RWPE1 (cell line): ENCODE results near the gene UQCC3.

ENCODE experiments used
- CTCF ChIA-PET: fragments of 350-600 bp; sonication (Branson Sonifier 250); formaldehyde crosslinking; extraction: SDS; loops from one replicate; lab custom pipeline; 2021; lab: Yijun Ruan, JAX
- POLR2A ChIA-PET: fragments of 400-600 bp; formaldehyde crosslinking; extraction: SDS; loops from one replicate; lab custom pipeline; 2020; ENCODE audit warnings: antibody characterized with exemption; ENCODE audit not compliant: low non-redundant PET; lab: Yijun Ruan, JAX
- DNase-seq: peaks from one replicate; pipeline ENCODE4 v3.0.0; 2012; ENCODE audit warnings: low spot score
- H3K27ac ChIP-seq: fragments of 450-650 bp; 2 replicates; pipeline ENCODE4 v1.5.1; 2017
- CTCF ChIP-seq: fragments of 450-650 bp; conservative IDR thresholded peaks from 2 replicates; pipeline ENCODE4 v1.5.1; 2017; ENCODE audit warnings: low read depth, mild to moderate bottlenecking

UQCC3 gene

DNA sequence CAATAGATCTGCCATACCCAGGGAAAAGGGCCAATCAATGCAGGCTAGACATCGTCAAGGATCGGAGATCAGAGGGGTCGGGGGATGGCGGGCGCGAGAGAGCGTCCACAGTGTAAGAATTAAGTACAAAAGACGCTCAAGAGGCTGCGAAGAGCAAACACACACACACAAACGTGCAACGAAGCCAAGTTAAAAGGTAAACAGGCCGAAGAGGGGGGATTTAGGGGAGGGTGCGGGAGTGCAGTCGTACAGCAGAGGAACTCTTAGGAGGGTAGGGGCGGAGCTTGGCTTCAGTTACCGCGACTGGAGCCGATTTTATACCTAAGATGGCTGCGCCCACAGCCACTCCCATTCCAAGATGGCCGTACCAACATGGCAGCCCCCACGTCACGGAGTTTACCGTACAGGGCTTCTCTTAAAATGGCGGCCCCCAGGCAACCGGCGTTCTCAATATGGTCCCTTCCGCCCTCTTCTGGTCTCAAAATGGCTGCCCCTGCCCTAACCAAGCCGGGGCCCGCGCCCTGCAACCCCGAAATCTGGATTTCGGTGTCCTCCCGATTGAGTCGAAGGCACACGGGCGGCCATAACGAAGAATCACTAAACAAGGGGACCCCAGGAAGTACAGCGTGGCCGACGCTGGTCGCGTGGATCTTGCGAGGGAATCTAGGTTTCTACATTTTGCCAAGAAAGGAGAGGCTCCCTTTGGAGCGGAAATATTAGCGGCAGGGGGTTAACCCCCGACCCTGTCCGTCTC, 38.0 kb downstream of the UQCC3 start:
- H3K27ac ChIP-seq = peak overlapping the region; percentile 98
- POLR2A ChIA-PET = interaction anchor here (0.6 to 1.0 kb wide), 3 partner anchors 9 to 44 kb away, joined by 4 to 6 read pairs (median 5); partner anchors contain the start of genes UBXN1 and ZBTB3
- peak; percentile 89 for DNase-seq
- TF ChIP-seq CTCF = no peak
- CTCF ChIA-PET = interaction anchor here (0.6 kb wide), 2 partner anchors 43 to 77 kb away, joined by 3 to 5 read pairs; no protein-coding TSS in a partner anchor

- ChIA-PET CTCF (no interaction called here), POLR2A (interaction anchor here (0.6 to 1.0 kb wide), 2 partner anchors 10 to 44 kb away, joined by 4 to 5 read pairs; partner anchors contain the start of gene ZBTB3)
- peak overlapping the region; percentile 98 for H3K27ac ChIP-seq
- no peak for DNase-seq
- no peak for TF ChIP-seq CTCF
These were observed 38.5 kb downstream of the UQCC3 start for GRCh38 chr11:62710001-62710345.

DNA sequence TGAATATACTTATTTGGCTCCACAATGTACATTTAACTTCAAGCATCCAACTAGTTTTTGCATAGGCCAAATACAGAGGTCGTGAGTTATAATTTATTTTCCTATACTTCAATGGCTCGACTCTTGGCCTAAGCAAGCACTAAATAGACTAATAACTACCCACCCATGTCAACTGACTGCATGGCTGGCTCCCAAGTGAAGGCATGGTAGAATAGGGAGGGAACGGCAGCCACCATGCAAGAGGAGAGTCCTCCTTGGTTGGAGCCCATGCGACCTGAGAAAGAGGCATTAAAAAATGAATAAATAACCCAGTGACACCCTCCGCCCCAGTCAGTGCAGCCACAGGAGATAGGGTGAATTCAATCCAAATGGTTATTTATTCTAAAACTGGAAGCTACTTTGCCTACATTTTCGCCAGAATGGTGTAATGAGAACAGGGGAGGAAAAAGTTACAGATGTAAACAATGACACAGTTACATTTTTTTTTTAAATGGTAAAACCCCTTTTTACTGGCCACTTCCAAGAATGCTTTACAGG, 40.9 kb downstream of the UQCC3 start:
- CTCF ChIA-PET = interaction anchor here (0.6 kb wide), 2 partner anchors 65 to 123 kb away, joined by 4 read pairs; no protein-coding TSS in a partner anchor
- no peak for DNase-seq
- POLR2A ChIA-PET = no interaction called here
- H3K27ac ChIP-seq = no peak overlapping the region
- no peak for TF ChIP-seq CTCF

DNA sequence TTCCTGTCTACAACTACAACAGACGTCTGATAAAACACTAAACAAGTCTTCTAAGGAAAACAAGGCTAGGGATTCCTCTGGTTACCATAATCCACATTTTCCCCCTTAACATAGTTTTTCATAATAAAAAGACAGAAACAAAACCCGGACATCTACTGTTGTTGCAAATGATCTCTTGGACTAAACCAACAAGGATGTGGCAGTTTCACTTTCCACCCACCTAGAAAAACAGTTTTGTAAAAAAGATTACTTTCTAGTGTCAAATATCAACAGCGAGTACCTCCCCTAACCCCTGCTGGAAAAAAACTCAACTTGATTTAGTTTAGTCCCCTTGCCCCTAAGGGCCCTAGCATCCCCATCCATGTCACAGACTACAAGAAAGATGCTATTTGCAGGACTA, 41.4 kb downstream of the UQCC3 start:
- TF ChIP-seq CTCF = no peak
- POLR2A ChIA-PET = interaction anchor here (0.5 kb wide), 1 partner anchor 261 kb away, joined by 4 read pairs; no protein-coding TSS in a partner anchor
- CTCF ChIA-PET = no interaction called here
- H3K27ac ChIP-seq = no peak overlapping the region
- DNase-seq = no peak

DNA sequence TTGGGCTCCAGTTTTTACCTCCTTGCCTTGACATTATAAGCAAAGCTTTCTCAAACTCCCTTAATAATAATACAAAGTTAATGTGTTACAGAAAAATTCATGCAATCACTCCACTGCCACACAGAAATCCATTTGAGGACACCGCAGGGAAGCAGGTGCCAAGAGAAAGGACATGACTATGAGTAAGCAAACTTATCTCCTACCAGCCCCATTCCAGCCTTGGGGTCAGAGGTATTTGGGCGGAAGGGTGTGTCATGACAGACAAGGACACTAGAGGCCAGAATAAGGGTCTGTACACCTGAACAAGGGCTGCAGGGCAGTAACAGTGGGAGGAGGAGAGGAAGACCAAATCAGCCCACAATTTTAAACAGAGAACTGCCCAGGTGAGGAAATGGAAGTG, 41.9 kb downstream of the UQCC3 start:
- TF ChIP-seq CTCF = no peak
- peak overlapping the region; percentile 60 for H3K27ac ChIP-seq
- no peak for DNase-seq

GRCh38 chr11:62715150-62716130, 44.0 kb downstream of the UQCC3 start:
- DNase-seq = no peak
- no peak for TF ChIP-seq CTCF
- peak overlapping the region; percentile 60 for H3K27ac ChIP-seq
- ChIA-PET POLR2A (no interaction called here), CTCF (interaction anchor here (0.6 to 1.0 kb wide), 2 partner anchors 10 to 1467 kb away, joined by 3 read pairs; no protein-coding TSS in a partner anchor)

More for the DNA sequence above, 41.9 kb downstream of the UQCC3 start:
- CTCF ChIA-PET = no interaction called here
- POLR2A ChIA-PET = interaction anchor here (0.5 kb wide), 1 partner anchor 262 kb away, joined by 4 read pairs; no protein-coding TSS in a partner anchor
